ENCODE results near the gene RARB.

The RARB gene

GRCh38 chr3:25420147-25420546 is 7.9 kb upstream of the RARB start:
- no peak for TF ChIP-seq CTCF (IDR thresholded peaks at IDR 0.05; ENCODE audit: control extremely low read depth, extremely low read depth, low read depth, missing control alignments)
- ChIA-PET CTCF (interaction anchor here (1.2 to 1.3 kb wide), 2 partner anchors 45 to 73 kb away, joined by 3 read pairs; no protein-coding TSS in a partner anchor), POLR2A (no interaction called here)

GRCh38 chr3:25420885-25421284 is 7.2 kb upstream of the RARB start:
- ChIA-PET CTCF (no interaction called here), POLR2A (no interaction called here)
- DNase-seq (ENCODE audit: extremely low spot score) = no peak
- TF ChIP-seq CTCF (IDR thresholded peaks at IDR 0.05; ENCODE audit: control extremely low read depth, extremely low read depth, low read depth, missing control alignments) = no peak

More at GRCh38 chr3:25420147-25420546, 7.9 kb upstream of the RARB start:
- DNase-seq (ENCODE audit: extremely low spot score) = no peak

GRCh38 chr3:25421747-25422146 is 6.3 kb upstream of the RARB start:
- ChIA-PET POLR2A (no interaction called here), CTCF (interaction anchor here (1.0 kb wide), 1 partner anchor 43 kb away, joined by 3 read pairs; no protein-coding TSS in a partner anchor)
- DNase-seq (ENCODE audit: extremely low spot score) = no peak
- no peak for TF ChIP-seq CTCF (IDR thresholded peaks at IDR 0.05; ENCODE audit: control extremely low read depth, extremely low read depth, low read depth, missing control alignments)

GRCh38 chr3:25423780-25424588 is 4.1 kb upstream of the RARB start:
- POLR2A ChIA-PET = no interaction called here
- DNase-seq (ENCODE audit: extremely low spot score) = no peak
- TF ChIP-seq CTCF (IDR thresholded peaks at IDR 0.05; ENCODE audit: control extremely low read depth, extremely low read depth, low read depth, missing control alignments) = no peak
- CTCF ChIA-PET = no interaction called here

- no peak for TF ChIP-seq CTCF (IDR thresholded peaks at IDR 0.05; ENCODE audit: control extremely low read depth, extremely low read depth, low read depth, missing control alignments)
- POLR2A ChIA-PET = no interaction called here
- CTCF ChIA-PET = no interaction called here
- DNase-seq (ENCODE audit: extremely low spot score) = no peak
Measured at GRCh38 chr3:25424614-25425013, 3.4 kb upstream of the RARB start.

- POLR2A ChIA-PET = interaction anchor here (0.7 kb wide), 1 partner anchor 73 kb away, joined by 3 read pairs; no protein-coding TSS in a partner anchor
- no peak for TF ChIP-seq CTCF (IDR thresholded peaks at IDR 0.05; ENCODE audit: control extremely low read depth, extremely low read depth, low read depth, missing control alignments)
- CTCF ChIA-PET = interaction anchor here (1.6 kb wide), 1 partner anchor 15 kb away, joined by 5 read pairs; no protein-coding TSS in a partner anchor
- DNase-seq (ENCODE audit: extremely low spot score) = no peak
Measured at GRCh38 chr3:25426408-25426807, 1.7 kb upstream of the RARB start.

All from GM10248 (cell line).